ENCODE data around the gene SH3PXD2B. TPM values are rescaled to one million over a fixed set of nuclear protein-coding genes. Genes with fewer than 3 reads are reported as not detected.

The SH3PXD2B gene
- total RNA-seq, 1 donor from 2014 or later = 30.9 TPM

GRCh38 chr5:172312286-172312685 lies 142.0 kb downstream of the SH3PXD2B start:
- H3K4me1 ChIP-seq = no peaks in the 10 kb centered on the region
- no peaks in the 10 kb centered on the region for H3K9me3 ChIP-seq
- H3K4me3 ChIP-seq = no peak overlapping the region
- H3K36me3 ChIP-seq = no peaks in the 10 kb centered on the region
- no peak for DNase-seq (ENCODE audit: extremely low spot score in 2 of 2)
- no peak overlapping the region for H3K27ac ChIP-seq
- no peak for TF ChIP-seq POLR2A (IDR thresholded peaks at IDR 0.05)
- TF ChIP-seq POLR2AphosphoS5 (IDR thresholded peaks at IDR 0.05; ENCODE audit: insufficient read depth in 1 of 2, low read depth in 1 of 2) = no peak
- TF ChIP-seq CTCF (IDR thresholded peaks at IDR 0.05) = no peak
- no peaks in the 10 kb centered on the region for H3K27me3 ChIP-seq
- intact Hi-C loops (cut with DNase I) = no loop called here

- no peaks in the 10 kb centered on the region for H3K27me3 ChIP-seq
- intact Hi-C loops (cut with DNase I) = no loop called here
- no peak overlapping the region for H3K4me3 ChIP-seq
- no peak overlapping the region for H3K27ac ChIP-seq
- H3K36me3 ChIP-seq = no peaks in the 10 kb centered on the region
- H3K4me1 ChIP-seq = no peaks in the 10 kb centered on the region
- no peak for DNase-seq (ENCODE audit: extremely low spot score in 2 of 2)
- no peak for TF ChIP-seq POLR2AphosphoS5 (IDR thresholded peaks at IDR 0.05; ENCODE audit: insufficient read depth in 1 of 2, low read depth in 1 of 2)
- no peak for TF ChIP-seq POLR2A (IDR thresholded peaks at IDR 0.05)
- no peak for TF ChIP-seq CTCF (IDR thresholded peaks at IDR 0.05)
- no peaks in the 10 kb centered on the region for H3K9me3 ChIP-seq
These were observed 142.7 kb downstream of the SH3PXD2B start for GRCh38 chr5:172311605-172312004.

GRCh38 chr5:172311026-172311425 lies 143.3 kb downstream of the SH3PXD2B start:
- intact Hi-C loops (cut with DNase I) = no loop called here
- DNase-seq (ENCODE audit: extremely low spot score in 2 of 2) = no peak
- TF ChIP-seq POLR2A (IDR thresholded peaks at IDR 0.05) = no peak
- TF ChIP-seq POLR2AphosphoS5 (IDR thresholded peaks at IDR 0.05; ENCODE audit: insufficient read depth in 1 of 2, low read depth in 1 of 2) = no peak
- TF ChIP-seq CTCF (IDR thresholded peaks at IDR 0.05) = no peak
- H3K27me3 ChIP-seq = no peaks in the 10 kb centered on the region
- H3K27ac ChIP-seq = no peak overlapping the region
- H3K4me3 ChIP-seq = no peak overlapping the region
- no peaks in the 10 kb centered on the region for H3K36me3 ChIP-seq
- no peaks in the 10 kb centered on the region for H3K9me3 ChIP-seq
- no peaks in the 10 kb centered on the region for H3K4me1 ChIP-seq

GRCh38 chr5:172305380-172305779 lies 148.9 kb downstream of the SH3PXD2B start:
- intact Hi-C loops (cut with DNase I) = no loop called here
- H3K27ac ChIP-seq = no peak overlapping the region
- H3K4me3 ChIP-seq = no peak overlapping the region
- DNase-seq (ENCODE audit: extremely low spot score in 2 of 2) = no peak
- no peaks in the 10 kb centered on the region for H3K4me1 ChIP-seq
- no peaks in the 10 kb centered on the region for H3K9me3 ChIP-seq
- no peaks in the 10 kb centered on the region for H3K36me3 ChIP-seq
- no peak for TF ChIP-seq POLR2A (IDR thresholded peaks at IDR 0.05)
- TF ChIP-seq CTCF (IDR thresholded peaks at IDR 0.05) = no peak
- TF ChIP-seq POLR2AphosphoS5 (IDR thresholded peaks at IDR 0.05; ENCODE audit: insufficient read depth in 1 of 2, low read depth in 1 of 2) = no peak
- no peaks in the 10 kb centered on the region for H3K27me3 ChIP-seq

- TF ChIP-seq POLR2A (IDR thresholded peaks at IDR 0.05) = no peak
- no peak for TF ChIP-seq POLR2AphosphoS5 (IDR thresholded peaks at IDR 0.05; ENCODE audit: insufficient read depth in 1 of 2, low read depth in 1 of 2)
- TF ChIP-seq CTCF (IDR thresholded peaks at IDR 0.05) = no peak
- intact Hi-C loops (cut with DNase I) = no loop called here
These were observed 150.6 kb downstream of the SH3PXD2B start for GRCh38 chr5:172303572-172304335.

More at GRCh38 chr5:172303572-172304335, 150.6 kb downstream of the SH3PXD2B start:
- no peaks in the 10 kb centered on the region for H3K27me3 ChIP-seq
- no peak overlapping the region for H3K4me3 ChIP-seq
- no peak overlapping the region for H3K27ac ChIP-seq
- DNase-seq (ENCODE audit: extremely low spot score in 2 of 2) = no peak
- no peaks in the 10 kb centered on the region for H3K36me3 ChIP-seq
- H3K9me3 ChIP-seq = no peaks in the 10 kb centered on the region
- H3K4me1 ChIP-seq = no peaks in the 10 kb centered on the region

Data from vagina (tissue), 2 donors.